Neural progenitor cell (in vitro differentiated cells): Measurements from ENCODE around the gene PPM1H. TPM values are rescaled to one million over a fixed set of nuclear protein-coding genes. Genes with fewer than 3 reads are reported as not detected.
"Not testable (repeated sequence)": the region's sequence is repeated elsewhere in the genome, so short reads cannot be mapped to it uniquely, and the experiment has no call there.

ENCODE experiments used
- DNase-seq: peaks from one replicate; pipeline ENCODE4 v3.0.0-alpha.2; 2016; ENCODE audit warnings: low spot score
- H2AFZ ChIP-seq: fragments of 200-600 bp; sonication (generic); replicated peaks from 2 replicates; pipeline ENCODE4 v1.6.1; 2016; ENCODE audit warnings: antibody characterized with exemption
- H3F3A ChIP-seq: fragments of 200-600 bp; sonication (generic); 2 replicates; pipeline ENCODE4 v1.6.1; 2016; ENCODE audit warnings: antibody characterized with exemption, low read depth
- H3K27ac ChIP-seq: fragments of 200-600 bp; sonication (generic); 2 replicates; pipeline ENCODE4 v1.5.1; 2016; ENCODE audit warnings: mild to moderate bottlenecking
- H3K27me3 ChIP-seq: fragments of 200-600 bp; sonication (generic); 2 replicates; pipeline ENCODE4 v1.6.1; 2016; ENCODE audit warnings: mild to moderate bottlenecking, moderate library complexity
- H3K36me3 ChIP-seq: fragments of 200-600 bp; sonication (generic); 2 replicates; pipeline ENCODE4 v1.5.1; 2016
- H3K4me1 ChIP-seq: fragments of 200-600 bp; sonication (generic); 2 replicates; pipeline ENCODE4 v1.6.1; 2016; ENCODE audit warnings: mixed run types
- H3K4me2 ChIP-seq: fragments of 200-600 bp; sonication (generic); 2 replicates; pipeline ENCODE4 v1.6.1; 2016
- H3K4me3 ChIP-seq: fragments of 200-600 bp; sonication (generic); 2 replicates; pipeline ENCODE4 v1.5.1; 2016
- H3K79me2 ChIP-seq: fragments of 200-600 bp; sonication (generic); 2 replicates; pipeline ENCODE4 v1.6.1; 2016; ENCODE audit warnings: low read depth
- H3K9ac ChIP-seq: fragments of 200-600 bp; sonication (generic); 2 replicates; pipeline ENCODE4 v1.6.1; 2016
- H3K9me3 ChIP-seq: fragments of 200-600 bp; sonication (generic); 2 replicates; pipeline ENCODE4 v1.5.1; 2016; ENCODE audit warnings: low read depth
- H4K20me1 ChIP-seq: fragments of 200-600 bp; sonication (generic); 2 replicates; pipeline ENCODE4 v1.6.1; 2016; ENCODE audit warnings: low read depth
- H3K27ac Mint-ChIP-seq: 3 replicates; pipeline ENCODE4 v1.8.0; 2021; ENCODE audit warnings: mixed read lengths
- H3K27me3 Mint-ChIP-seq: 2 replicates; pipeline ENCODE4 v1.8.0; 2022; ENCODE audit warnings: low read depth, mild to moderate bottlenecking, inconsistent platforms, moderate library complexity, mixed read lengths; ENCODE audit not compliant: insufficient read depth
- H3K36me3 Mint-ChIP-seq: 3 replicates; pipeline ENCODE4 v1.8.0; 2021; ENCODE audit warnings: mixed read lengths
- H3K4me1 Mint-ChIP-seq: 3 replicates; pipeline ENCODE4 v1.8.0; 2021; ENCODE audit warnings: mixed read lengths
- H3K4me3 Mint-ChIP-seq: 3 replicates; pipeline ENCODE4 v1.8.0; 2021; ENCODE audit warnings: mild to moderate bottlenecking, moderate library complexity, mixed read lengths
- H3K9me3 Mint-ChIP-seq: 3 replicates; pipeline ENCODE4 v1.8.0; 2020; ENCODE audit warnings: mixed read lengths
- EZH2 ChIP-seq: fragments of 200-600 bp; sonication (generic); IDR thresholded peaks from 2 replicates; pipeline ENCODE4 v1.6.1; 2017; ENCODE audit warnings: antibody characterized with exemption, mild to moderate bottlenecking, moderate library complexity
- EZH2phosphoT487 ChIP-seq: fragments of 200-600 bp; sonication (generic); IDR thresholded peaks from 2 replicates; pipeline ENCODE4 v1.6.1; 2017; ENCODE audit warnings: antibody characterized with exemption
- total RNA-seq: library from RNA; depleted of rRNA; stranded (reverse); fragments of >200 nt; gene quantifications from 2 replicates; pipeline ENCODE4 v1.2.3, GENCODE V29; 2015; ENCODE audit warnings: low replicate concordance
- TF ChIP-seq, protein P1 (sequence below): fragments of 200-600 bp; sonication (generic); IDR thresholded peaks from 2 replicates; pipeline ENCODE4 v1.5.1; 2017; ENCODE audit warnings: antibody characterized with exemption, mild to moderate bottlenecking

PPM1H gene
- total RNA-seq, 1 donor from 2014 or later: 4.6 TPM

DNA sequence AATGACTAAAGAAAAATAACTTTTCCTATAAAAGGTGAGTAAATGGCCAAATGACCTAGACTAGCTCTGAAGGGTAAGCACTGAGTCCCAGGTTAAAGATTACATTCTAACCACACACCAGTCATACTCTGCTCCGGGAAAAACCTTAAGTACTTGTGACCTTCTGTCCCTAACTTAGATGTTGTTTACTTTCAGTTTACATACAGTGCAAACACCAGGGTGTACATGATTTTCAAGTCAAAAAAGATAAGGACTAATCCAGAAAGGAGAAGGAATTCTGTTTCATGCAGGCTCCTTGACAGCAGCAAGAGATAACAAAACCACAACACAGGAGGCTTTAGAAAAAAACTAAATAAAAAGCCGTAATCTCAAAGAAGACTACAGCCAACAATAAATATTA, 174.2 kb downstream of the PPM1H start:
- Histone ChIP-seq H3K36me3 (no peaks in the 10 kb centered on the region), H3K4me3 (no peak overlapping the region), H3K9me3 (no peaks in the 10 kb centered on the region), H3K27ac (no peak overlapping the region), H3K4me2 (no peak overlapping the region), H4K20me1 (no peaks in the 10 kb centered on the region), H3K9ac (no peak overlapping the region), H3K79me2 (no peaks in the 10 kb centered on the region), H3K4me1 (no peaks in the 10 kb centered on the region), H3K27me3 (no peaks in the 10 kb centered on the region), H3F3A (no peaks in the 10 kb centered on the region), H2AFZ (no peak overlapping the region)
- no peak for DNase-seq
- TF ChIP-seq EZH2 (no peak), EZH2phosphoT487 (no peak)
- TF ChIP-seq, protein P1, sequence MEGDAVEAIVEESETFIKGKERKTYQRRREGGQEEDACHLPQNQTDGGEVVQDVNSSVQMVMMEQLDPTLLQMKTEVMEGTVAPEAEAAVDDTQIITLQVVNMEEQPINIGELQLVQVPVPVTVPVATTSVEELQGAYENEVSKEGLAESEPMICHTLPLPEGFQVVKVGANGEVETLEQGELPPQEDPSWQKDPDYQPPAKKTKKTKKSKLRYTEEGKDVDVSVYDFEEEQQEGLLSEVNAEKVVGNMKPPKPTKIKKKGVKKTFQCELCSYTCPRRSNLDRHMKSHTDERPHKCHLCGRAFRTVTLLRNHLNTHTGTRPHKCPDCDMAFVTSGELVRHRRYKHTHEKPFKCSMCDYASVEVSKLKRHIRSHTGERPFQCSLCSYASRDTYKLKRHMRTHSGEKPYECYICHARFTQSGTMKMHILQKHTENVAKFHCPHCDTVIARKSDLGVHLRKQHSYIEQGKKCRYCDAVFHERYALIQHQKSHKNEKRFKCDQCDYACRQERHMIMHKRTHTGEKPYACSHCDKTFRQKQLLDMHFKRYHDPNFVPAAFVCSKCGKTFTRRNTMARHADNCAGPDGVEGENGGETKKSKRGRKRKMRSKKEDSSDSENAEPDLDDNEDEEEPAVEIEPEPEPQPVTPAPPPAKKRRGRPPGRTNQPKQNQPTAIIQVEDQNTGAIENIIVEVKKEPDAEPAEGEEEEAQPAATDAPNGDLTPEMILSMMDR: no peak
- Mint-ChIP-seq H3K4me1 (peaks cover 12% of the 10 kb centered on the region), H3K4me3 (no peak overlapping the region), H3K36me3 (peaks cover 13% of the 10 kb centered on the region), H3K9me3 (peaks cover 24% of the 10 kb centered on the region), H3K27ac (no peak overlapping the region), H3K27me3 (peaks cover 5% of the 10 kb centered on the region)

DNA sequence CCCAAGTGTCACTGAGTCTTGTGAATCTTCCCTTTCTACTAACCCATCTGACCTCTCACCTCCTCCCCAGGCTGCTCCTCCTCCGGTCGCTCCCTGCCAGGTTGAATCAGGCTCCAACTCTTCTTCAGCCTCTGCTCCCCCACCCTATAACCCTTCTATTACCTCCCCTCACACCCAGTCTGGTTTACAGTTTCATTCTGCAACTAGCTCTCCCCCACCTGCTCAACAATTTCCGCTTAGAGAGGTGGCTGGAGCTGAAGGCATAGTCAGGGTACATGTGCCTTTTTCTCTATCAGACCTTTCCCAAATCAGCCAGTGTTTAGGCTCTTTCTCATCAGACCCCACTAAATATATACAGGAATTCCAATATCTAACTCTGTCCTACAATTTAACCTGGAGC, 174.6 kb downstream of the PPM1H start:
- H3K4me2 ChIP-seq, H3K9me3 ChIP-seq, DNase-seq, H3K27me3 ChIP-seq, H3K9ac ChIP-seq, H3K4me1 ChIP-seq, H3K36me3 ChIP-seq, H3K27ac Mint-ChIP-seq, H3K27ac ChIP-seq, H4K20me1 ChIP-seq, H2AFZ ChIP-seq, H3F3A ChIP-seq, H3K27me3 Mint-ChIP-seq, H3K79me2 ChIP-seq, H3K4me3 Mint-ChIP-seq, H3K4me3 ChIP-seq: not testable (repeated sequence)
- H3K9me3 Mint-ChIP-seq: peaks cover 24% of the 10 kb centered on the region
- peaks cover 12% of the 10 kb centered on the region for H3K4me1 Mint-ChIP-seq
- peaks cover 13% of the 10 kb centered on the region for H3K36me3 Mint-ChIP-seq

DNA sequence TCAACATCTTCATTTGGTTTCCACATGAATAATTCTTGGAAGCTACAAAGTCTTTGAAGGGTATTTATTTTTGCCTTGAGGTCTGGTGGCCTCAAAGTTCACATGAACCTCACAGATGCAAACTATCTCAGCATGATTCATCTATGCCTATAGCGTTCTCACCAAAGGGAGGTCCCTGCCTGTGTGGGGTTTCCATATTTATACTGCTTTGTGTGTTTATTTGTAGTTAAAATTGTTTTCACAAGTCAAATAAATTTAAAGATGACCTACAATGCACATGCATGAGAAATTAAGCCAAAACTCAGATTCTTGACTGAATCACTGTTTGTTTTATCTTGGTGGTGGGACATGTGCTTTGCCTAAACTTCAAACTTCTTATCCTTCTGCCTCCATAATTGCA, 176.7 kb downstream of the PPM1H start:
- no peaks in the 10 kb centered on the region for H3K79me2 ChIP-seq
- Mint-ChIP-seq H3K36me3 (peaks cover 22% of the 10 kb centered on the region), H3K4me3 (no peak overlapping the region), H3K9me3 (peaks cover 25% of the 10 kb centered on the region), H3K4me1 (peaks cover 12% of the 10 kb centered on the region), H3K27ac (no peak overlapping the region), H3K27me3 (peaks cover 7% of the 10 kb centered on the region)
- no peaks in the 10 kb centered on the region for H3K9me3 ChIP-seq
- H4K20me1 ChIP-seq: no peaks in the 10 kb centered on the region
- H3K36me3 ChIP-seq: no peaks in the 10 kb centered on the region
- DNase-seq: no peak
- no peaks in the 10 kb centered on the region for H3F3A ChIP-seq
- TF ChIP-seq EZH2phosphoT487: no peak
- TF ChIP-seq, protein P1: no peak
- no peak for TF ChIP-seq EZH2
- no peaks in the 10 kb centered on the region for H3K27me3 ChIP-seq
- no peak overlapping the region for H2AFZ ChIP-seq
- no peaks in the 10 kb centered on the region for H3K4me1 ChIP-seq
- H3K9ac ChIP-seq: no peak overlapping the region
- H3K27ac ChIP-seq: no peak overlapping the region
- H3K4me3 ChIP-seq: no peak overlapping the region
- H3K4me2 ChIP-seq: no peak overlapping the region

DNA sequence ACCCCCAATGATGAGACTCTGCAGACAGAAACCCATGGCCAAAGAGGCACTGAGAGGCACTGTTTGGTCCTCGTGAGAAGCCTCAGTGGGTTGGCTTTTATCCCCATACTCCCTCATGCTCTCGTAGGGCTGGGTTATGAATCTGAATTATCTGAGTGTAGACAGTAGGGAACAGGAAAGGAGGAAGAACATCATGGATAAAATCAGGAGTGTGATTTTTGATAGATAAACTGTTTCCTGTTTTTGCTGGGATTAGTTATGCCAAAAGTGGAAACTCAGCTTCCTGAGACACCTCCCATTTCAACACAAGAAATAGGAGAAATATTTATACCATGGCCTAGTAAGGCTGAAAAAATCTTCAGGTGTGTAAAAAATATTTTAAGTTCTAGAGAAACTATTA, 177.9 kb downstream of the PPM1H start:
- peaks cover 22% of the 10 kb centered on the region for H3K36me3 Mint-ChIP-seq
- H3K4me1 Mint-ChIP-seq: peaks cover 12% of the 10 kb centered on the region
- H3K9me3 Mint-ChIP-seq: peaks cover 25% of the 10 kb centered on the region

More for the DNA sequence above, 177.9 kb downstream of the PPM1H start:
- H3K27ac ChIP-seq: no peak overlapping the region
- H3K4me1 ChIP-seq: no peaks in the 10 kb centered on the region
- no peak overlapping the region for H2AFZ ChIP-seq
- Mint-ChIP-seq H3K4me3 (no peak overlapping the region), H3K27ac (no peak overlapping the region), H3K27me3 (peaks cover 7% of the 10 kb centered on the region)
- no peaks in the 10 kb centered on the region for H3K9me3 ChIP-seq
- no peaks in the 10 kb centered on the region for H3K27me3 ChIP-seq
- H3F3A ChIP-seq: no peaks in the 10 kb centered on the region
- TF ChIP-seq EZH2 (no peak), EZH2phosphoT487 (no peak)
- TF ChIP-seq, protein P1: no peak
- no peaks in the 10 kb centered on the region for H3K79me2 ChIP-seq
- DNase-seq: no peak
- no peak overlapping the region for H3K4me2 ChIP-seq
- no peaks in the 10 kb centered on the region for H4K20me1 ChIP-seq
- H3K4me3 ChIP-seq: no peak overlapping the region
- no peak overlapping the region for H3K9ac ChIP-seq
- no peaks in the 10 kb centered on the region for H3K36me3 ChIP-seq
